NCI-H748 (cell line): ENCODE data around the gene LDLRAD1.
"Not testable (repeated sequence)": the region's sequence is repeated elsewhere in the genome, so short reads cannot be mapped to it uniquely, and the experiment has no call there.

Experiments used
- DNase-seq: peaks from one replicate; lab custom pipeline; 2025; ENCODE audit not compliant: unreplicated experiment; lab: John Stamatoyannopoulos, UW

Gene LDLRAD1

DNA sequence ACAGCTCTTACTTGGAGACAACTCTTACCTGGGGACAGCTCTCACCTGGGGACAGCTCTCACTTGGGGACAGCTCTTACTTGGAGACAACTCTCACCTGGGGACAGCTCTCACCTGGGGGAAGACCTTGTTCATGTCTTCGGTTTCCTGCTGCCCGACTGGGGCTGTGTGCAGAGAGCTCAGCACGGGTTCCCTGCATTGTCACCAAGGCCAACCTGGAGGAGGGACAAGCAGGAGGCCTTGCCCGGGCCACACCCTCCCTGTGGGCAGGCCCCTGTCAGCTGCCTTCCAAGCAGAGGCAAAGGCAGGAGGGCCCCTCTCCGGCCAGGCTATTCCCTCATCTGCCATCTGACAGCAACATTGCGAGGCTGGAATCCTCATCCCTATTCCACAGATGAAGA lies at the start of gene LDLRAD1:
Gene LDLRAD1, minus strand, starts transcription at position 208 of the 400 bp plus-strand sequence. Its CDS starts 74 bp downstream, at position 134.
- peak; percentile 15 for DNase-seq

- no peak for DNase-seq
Observed at GRCh38 chr1:54064299-54064698, 46.3 kb upstream of the LDLRAD1 start.

DNA sequence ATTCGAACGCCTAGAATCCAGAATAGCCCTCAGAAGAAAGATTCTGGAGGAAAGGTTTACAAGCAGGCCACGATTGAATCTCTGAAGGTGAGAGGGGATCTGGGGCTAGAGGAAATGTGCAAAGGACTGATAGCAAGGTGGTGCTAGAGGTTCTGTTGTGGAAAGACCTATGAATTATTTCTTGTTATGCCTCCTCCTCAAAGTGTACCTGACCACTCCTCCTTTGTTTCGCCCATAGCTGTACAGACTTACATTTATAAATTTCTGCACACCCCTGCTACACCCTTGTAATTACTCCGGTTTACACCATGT lies 36.4 kb upstream of the LDLRAD1 start:
- peak; percentile 12 for DNase-seq

GRCh38 chr1:54053745-54054437 lies 35.9 kb upstream of the LDLRAD1 start:
- DNase-seq: peak; percentile 58

GRCh38 chr1:54052934-54053744 lies 35.2 kb upstream of the LDLRAD1 start, which contains the start of the genes TCEANC2 and TMEM59:
Gene TCEANC2, plus strand, starts transcription at chr1:54053608. Its CDS starts 815 bp downstream, at chr1:54054423.
Gene TMEM59, minus strand, starts transcription at chr1:54053204. Its CDS starts 16 bp downstream, at chr1:54053188.
- peak; percentile 99 for DNase-seq

DNA sequence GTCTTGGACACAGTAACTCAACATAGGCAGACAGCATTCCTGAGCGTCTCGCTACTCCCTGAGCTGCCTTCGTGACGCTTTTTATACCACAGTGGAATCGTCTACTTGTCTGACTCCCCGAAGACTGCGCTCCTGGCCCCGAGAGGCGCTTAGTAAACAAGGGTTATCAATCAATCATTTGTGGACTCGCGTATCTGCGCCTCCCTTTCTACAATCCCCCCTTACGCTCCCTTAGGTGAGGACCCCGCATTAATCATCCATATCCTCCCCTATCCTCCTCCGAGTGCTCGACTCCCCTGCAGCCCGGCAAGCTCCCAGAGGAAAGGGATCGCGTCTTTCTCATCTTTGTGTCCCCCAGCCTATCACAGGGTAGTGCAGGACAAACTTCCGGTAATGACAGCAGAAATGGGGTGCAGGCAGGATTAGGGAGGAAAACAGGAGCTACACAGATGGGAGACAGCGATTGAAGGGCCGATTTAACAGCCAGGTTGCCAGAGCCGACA lies 34.5 kb upstream of the LDLRAD1 start:
- DNase-seq: peak; percentile 53

DNA sequence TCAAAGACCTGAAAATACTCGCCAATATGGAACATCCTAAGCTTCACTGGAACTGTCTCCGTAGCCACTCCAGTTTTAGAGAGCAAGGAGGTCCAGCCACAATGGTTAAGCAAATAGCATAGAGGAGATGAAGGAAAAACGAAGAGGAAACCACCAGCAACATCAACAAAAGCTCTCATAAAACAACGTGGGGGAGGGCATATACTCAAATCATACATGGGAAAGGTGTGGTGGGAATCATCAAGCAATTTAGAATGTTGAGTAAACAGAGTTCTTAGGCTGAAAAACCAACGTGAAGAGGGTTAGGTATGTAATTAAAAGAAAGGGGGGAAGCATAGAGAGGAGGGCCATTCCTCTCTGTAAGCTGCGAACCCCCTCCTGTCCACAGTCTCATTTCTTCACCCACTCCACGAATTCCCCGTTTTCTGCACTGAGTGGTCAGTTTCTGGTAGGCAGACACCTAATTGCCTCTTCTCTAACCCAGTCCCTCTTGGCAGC lies 34.0 kb upstream of the LDLRAD1 start:
- peak; percentile 53 for DNase-seq

- not testable (repeated sequence) for DNase-seq
Observed at GRCh38 chr1:54050435-54050834, 32.4 kb upstream of the LDLRAD1 start.

- no peak for DNase-seq
Observed at GRCh38 chr1:54047384-54048305, 29.7 kb upstream of the LDLRAD1 start.

GRCh38 chr1:54046671-54047383 lies 28.8 kb upstream of the LDLRAD1 start:
- DNase-seq: peak; percentile 80

DNA sequence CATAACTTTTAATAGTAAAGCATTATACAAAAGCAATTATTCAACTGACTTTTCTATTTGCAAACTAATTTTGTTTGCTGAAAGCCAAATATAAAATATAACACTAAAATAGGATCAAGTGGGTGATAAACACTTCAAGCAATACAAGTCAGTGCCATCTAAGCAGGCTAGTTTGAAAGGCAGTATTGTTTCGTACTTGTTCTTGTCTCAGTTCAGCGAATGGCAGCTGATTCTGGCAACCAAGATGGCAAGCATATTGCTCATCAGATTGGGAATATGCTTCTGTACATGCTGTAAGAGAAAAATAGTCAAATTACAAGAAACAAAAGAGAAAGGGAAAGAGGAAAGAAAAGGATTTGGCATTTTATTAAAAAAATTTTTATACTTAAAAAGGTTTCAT lies 27.5 kb upstream of the LDLRAD1 start:
- no peak for DNase-seq

- DNase-seq: no peak
Observed at GRCh38 chr1:54041806-54042205, 23.8 kb upstream of the LDLRAD1 start.

GRCh38 chr1:54037476-54037875 lies 19.5 kb upstream of the LDLRAD1 start:
- DNase-seq: no peak

GRCh38 chr1:54028306-54029251 lies 10.6 kb upstream of the LDLRAD1 start:
- no peak for DNase-seq

- no peak for DNase-seq
Observed at GRCh38 chr1:54027848-54028247, 9.9 kb upstream of the LDLRAD1 start.

DNA sequence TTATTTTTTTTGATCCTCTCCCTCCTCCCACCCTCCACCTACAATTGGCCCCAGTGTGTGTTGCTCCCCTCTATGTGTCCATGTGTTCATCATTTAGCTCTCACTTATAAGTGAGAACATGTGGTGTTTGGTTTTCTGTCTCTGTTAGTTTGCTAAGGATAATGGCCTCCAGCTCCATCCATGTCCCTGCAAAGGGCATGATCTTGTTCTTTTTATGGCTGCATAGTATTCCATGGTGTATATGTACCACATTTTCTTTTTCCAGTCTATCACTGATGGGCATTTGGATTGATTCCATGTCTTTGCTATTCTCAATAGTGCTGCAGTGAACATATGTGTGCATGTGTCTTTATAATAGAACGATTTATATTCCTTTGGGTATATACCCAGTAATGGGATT lies 6.8 kb upstream of the LDLRAD1 start:
- DNase-seq: not testable (repeated sequence)

DNA sequence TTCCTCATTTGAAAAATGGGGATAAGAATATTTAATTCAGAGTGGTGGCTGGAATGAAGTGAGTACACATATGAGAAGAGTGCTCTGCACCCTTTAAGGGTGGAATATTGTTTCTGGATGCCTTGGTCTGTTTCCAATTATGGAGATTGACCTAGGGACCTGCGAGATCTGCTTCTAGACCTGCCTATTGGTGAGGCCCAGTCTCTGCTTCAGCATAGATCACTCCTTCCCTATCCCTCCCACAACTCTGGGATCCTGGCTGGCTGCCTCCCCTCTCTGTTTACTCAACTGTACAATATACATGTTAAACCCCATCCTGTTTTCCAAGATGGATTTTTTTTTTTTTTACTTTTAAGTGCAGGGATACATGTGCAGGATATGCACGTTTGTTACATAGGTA lies 6.4 kb upstream of the LDLRAD1 start:
- no peak for DNase-seq

DNA sequence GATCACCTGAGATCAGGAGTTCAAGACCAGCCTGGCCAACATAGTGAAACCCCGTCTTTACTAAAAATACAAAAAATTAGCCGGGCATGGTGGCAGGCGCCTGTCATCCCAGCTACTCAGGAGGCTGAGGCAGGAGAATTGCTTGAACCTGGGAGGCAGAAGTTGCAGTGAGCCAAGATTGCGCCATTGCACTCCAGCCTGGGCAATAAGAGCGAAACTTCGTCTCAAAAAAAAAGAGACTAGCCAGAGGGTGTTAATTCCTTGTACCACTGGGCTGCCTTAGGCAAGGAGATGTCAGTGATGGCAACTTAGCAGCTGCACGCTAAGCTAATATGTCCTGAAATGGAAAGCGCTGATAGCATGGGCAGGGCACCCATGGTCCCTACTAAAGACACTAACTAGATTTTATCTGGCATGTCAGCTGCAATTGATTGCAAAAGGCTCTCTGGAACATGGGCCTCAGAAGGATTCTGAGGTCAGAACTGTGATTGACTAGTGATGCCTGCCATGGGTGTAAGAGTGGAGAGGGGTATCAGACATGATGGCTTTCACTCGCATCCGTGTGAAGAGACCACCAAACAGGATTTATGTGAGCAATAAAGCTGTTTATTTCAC lies 1.7 kb upstream of the LDLRAD1 start:
- DNase-seq: not testable (repeated sequence)

- no peak for DNase-seq
Observed at GRCh38 chr1:54018635-54019034, 649 bp upstream of the LDLRAD1 start.
